HEK293 (cell line): ENCODE results near the gene PUS7.

ENCODE experiments used
- CTCF ChIA-PET: fragments of 350-600 bp; formaldehyde crosslinking; extraction: SDS; loops from one replicate; lab custom pipeline; 2021; ENCODE audit warnings: antibody characterized with exemption; lab: Yijun Ruan, JAX
- POLR2A ChIA-PET: fragments of 300-600 bp; formaldehyde crosslinking; extraction: SDS; loops from one replicate; lab custom pipeline; 2020; ENCODE audit warnings: antibody characterized with exemption, inconsistent platforms; lab: Yijun Ruan, JAX
- H3K27ac ChIP-seq: fragments of 200-500 bp; sonication (Bioruptor generic); 2 replicates; pipeline ENCODE4 v1.5.1; 2014; ENCODE audit warnings: low read depth, low read length, control low read depth, inconsistent platforms; ENCODE audit errors: extremely low read depth
- H3K36me3 ChIP-seq, 2 experiments: fragments of 200-500 bp in 1 of 2; sonication (Bioruptor generic) in 1 of 2; 1 replicate in 1 of 2; 2 replicates in 1 of 2; pipeline ENCODE4 v1.5.1; 2014 to 2017; ENCODE audit warnings: inconsistent platforms in 2 of 2, low read length in 2 of 2; ENCODE audit not compliant: control insufficient read depth in 2 of 2, insufficient read depth in 1 of 2
- H3K4me1 ChIP-seq: fragments of 200-500 bp; sonication (Bioruptor generic); 2 replicates; pipeline ENCODE4 v1.5.1; 2014; ENCODE audit warnings: mild to moderate bottlenecking, low read length, inconsistent platforms; ENCODE audit not compliant: control insufficient read depth, insufficient read depth
- H3K4me3 ChIP-seq: 2 replicates; pipeline ENCODE4 v1.5.1; 2011; ENCODE audit warnings: low read depth, mild to moderate bottlenecking, control low read depth, low read length, moderate library complexity
- H3K9me3 ChIP-seq: fragments of 200-500 bp; sonication (Bioruptor generic); 2 replicates; pipeline ENCODE4 v1.5.1; 2014; ENCODE audit warnings: low read depth, low read length, inconsistent platforms; ENCODE audit not compliant: control insufficient read depth, insufficient read depth
- CTCF ChIP-seq: fragments of 450-650 bp; formaldehyde crosslinking; IDR thresholded peaks from 2 replicates; pipeline ENCODE4 v1.5.1; 2016; ENCODE audit warnings: missing biosample characterization, missing genetic modification characterization
- ELK4 ChIP-seq: IDR thresholded peaks from 2 replicates; pipeline ENCODE4 v1.6.1; 2011; ENCODE audit warnings: mild to moderate bottlenecking, low read depth, low read length, borderline replicate concordance
- GLIS2 ChIP-seq: fragments of 450-650 bp; formaldehyde crosslinking; IDR thresholded peaks from 2 replicates; pipeline ENCODE4 v1.5.1; 2016; ENCODE audit warnings: missing biosample characterization, missing genetic modification characterization
- KLF16 ChIP-seq: fragments of 450-650 bp; formaldehyde crosslinking; IDR thresholded peaks from 2 replicates; pipeline ENCODE4 v1.5.1; 2017; ENCODE audit warnings: missing biosample characterization, missing genetic modification characterization
- KLF17 ChIP-seq: fragments of 450-650 bp; formaldehyde crosslinking; IDR thresholded peaks from 2 replicates; pipeline ENCODE4 v1.5.1; 2016; ENCODE audit warnings: missing biosample characterization, missing genetic modification characterization
- REST ChIP-seq: fragments of 450-650 bp; formaldehyde crosslinking; IDR thresholded peaks from 2 replicates; pipeline ENCODE4 v1.5.1; 2016; ENCODE audit warnings: missing biosample characterization, missing genetic modification characterization
- SP2 ChIP-seq: fragments of 450-650 bp; formaldehyde crosslinking; IDR thresholded peaks from 2 replicates; pipeline ENCODE4 v1.5.1; 2016; ENCODE audit warnings: missing biosample characterization, missing genetic modification characterization
- SP3 ChIP-seq: fragments of 450-650 bp; formaldehyde crosslinking; IDR thresholded peaks from 2 replicates; pipeline ENCODE4 v1.5.1; 2016; ENCODE audit warnings: missing biosample characterization, missing genetic modification characterization
- TRIM28 ChIP-seq: IDR thresholded peaks from 2 replicates; pipeline ENCODE4 v1.6.1; 2011; ENCODE audit warnings: low read length, control low read depth, borderline replicate concordance
- ZFHX2 ChIP-seq: fragments of 450-650 bp; formaldehyde crosslinking; conservative IDR thresholded peaks from 2 replicates; pipeline ENCODE4 v1.5.1; 2016; ENCODE audit warnings: missing biosample characterization, missing genetic modification characterization
- ZFP37 ChIP-seq: fragments of 450-650 bp; formaldehyde crosslinking; IDR thresholded peaks from 2 replicates; pipeline ENCODE4 v1.5.1; 2016; ENCODE audit warnings: missing biosample characterization, missing genetic modification characterization
- ZIC2 ChIP-seq: fragments of 450-650 bp; formaldehyde crosslinking; IDR thresholded peaks from 2 replicates; pipeline ENCODE4 v1.5.1; 2016; ENCODE audit warnings: missing biosample characterization, missing genetic modification characterization
- ZNF155 ChIP-seq: fragments of 450-650 bp; formaldehyde crosslinking; IDR thresholded peaks from 2 replicates; pipeline ENCODE4 v1.5.1; 2016; ENCODE audit warnings: missing biosample characterization, missing genetic modification characterization
- ZNF175 ChIP-seq: fragments of 450-650 bp; formaldehyde crosslinking; IDR thresholded peaks from 2 replicates; pipeline ENCODE4 v1.5.1; 2016; ENCODE audit warnings: missing biosample characterization, missing genetic modification characterization
- ZNF248 ChIP-seq: fragments of 450-650 bp; formaldehyde crosslinking; IDR thresholded peaks from 2 replicates; pipeline ENCODE4 v1.5.1; 2017; ENCODE audit warnings: missing biosample characterization, missing genetic modification characterization
- ZNF280C ChIP-seq: fragments of 450-650 bp; formaldehyde crosslinking; IDR thresholded peaks from 2 replicates; pipeline ENCODE4 v1.5.1; 2016; ENCODE audit warnings: missing biosample characterization, missing genetic modification characterization
- ZNF350 ChIP-seq: fragments of 450-650 bp; formaldehyde crosslinking; IDR thresholded peaks from 2 replicates; pipeline ENCODE4 v1.5.0; 2017; ENCODE audit warnings: missing biosample characterization, mild to moderate bottlenecking, missing genetic modification characterization
- ZNF416 ChIP-seq: fragments of 450-650 bp; formaldehyde crosslinking; IDR thresholded peaks from 2 replicates; pipeline ENCODE4 v1.5.1; 2016; ENCODE audit warnings: missing biosample characterization, missing genetic modification characterization
- ZNF488 ChIP-seq: fragments of 450-650 bp; formaldehyde crosslinking; IDR thresholded peaks from 2 replicates; pipeline ENCODE4 v1.5.1; 2016; ENCODE audit warnings: missing biosample characterization, missing genetic modification characterization
- ZNF521 ChIP-seq: fragments of 450-650 bp; formaldehyde crosslinking; IDR thresholded peaks from 2 replicates; pipeline ENCODE4 v1.5.1; 2017; ENCODE audit warnings: missing biosample characterization, mild to moderate bottlenecking, missing genetic modification characterization
- ZNF623 ChIP-seq: fragments of 450-650 bp; formaldehyde crosslinking; IDR thresholded peaks from 2 replicates; pipeline ENCODE4 v1.5.1; 2016; ENCODE audit warnings: missing biosample characterization, missing genetic modification characterization
- ZNF707 ChIP-seq: fragments of 450-650 bp; formaldehyde crosslinking; IDR thresholded peaks from 2 replicates; pipeline ENCODE4 v1.5.1; 2016; ENCODE audit warnings: missing biosample characterization, missing genetic modification characterization
- ZNF792 ChIP-seq: fragments of 450-650 bp; formaldehyde crosslinking; IDR thresholded peaks from 2 replicates; pipeline ENCODE4 v1.5.1; 2016; ENCODE audit warnings: missing biosample characterization, missing genetic modification characterization
- ZNF830 ChIP-seq: fragments of 450-650 bp; IDR thresholded peaks from 2 replicates; pipeline ENCODE4 v1.5.0; 2018; ENCODE audit warnings: missing biosample characterization, missing genetic modification characterization, low read depth, mild to moderate bottlenecking, moderate library complexity
- ZSCAN5A ChIP-seq: fragments of 450-650 bp; formaldehyde crosslinking; IDR thresholded peaks from 2 replicates; pipeline ENCODE4 v1.5.1; 2016; ENCODE audit warnings: missing biosample characterization, missing genetic modification characterization

The PUS7 gene

GRCh38 chr7:105531792-105532671 lies 10.0 kb upstream of the PUS7 start, which contains the start of gene RINT1:
RINT1 (plus strand) TSS chr7:105532201; CDS start chr7:105532316, 115 bp downstream.
- CTCF ChIA-PET = interaction anchor here (0.6 to 2.0 kb wide), 27 partner anchors 8 to 1540 kb away, joined by 3 to 9 read pairs (median 3); partner anchors contain the start of gene SRPK2
- no peaks in the 10 kb centered on the region; the same call in 1 of the 2 replicates for H3K4me1 ChIP-seq
- POLR2A ChIA-PET = interaction anchor here (0.5 to 1.4 kb wide), 14 partner anchors 9 to 1636 kb away, joined by 3 to 6 read pairs (median 4); partner anchors contain the start of genes EFCAB10, NAMPT and PUS7
- peak within 1 kb of the TSS; percentile 63 for H3K27ac ChIP-seq
- no peaks in the 10 kb centered on the region for H3K9me3 ChIP-seq
- peak within 1 kb of the TSS; percentile 63 for H3K4me3 ChIP-seq
- H3K36me3 ChIP-seq = peaks cover 14 to 27% of the 10 kb centered on the region in 2 experiments
- TF ChIP-seq SP2 (tag by site-specific recombination) = peak; percentile 45
- TF ChIP-seq ZNF416 = no peak
- 0 out of 2 replicates have a peak, but pooled peaks have one; percentile 32 for TF ChIP-seq REST (tag by site-specific recombination)
- peak; percentile 46; the same call in 1 of the 2 replicates for TF ChIP-seq ZSCAN5A
- TF ChIP-seq GLIS2 (tag by site-specific recombination) = peak; percentile 85
- TF ChIP-seq ZNF248 = no peak
- TF ChIP-seq ZNF792 (tag by site-specific recombination) = no peak
- TF ChIP-seq ZNF521 (tag by site-specific recombination) = no peak
- TF ChIP-seq KLF17 (tag by site-specific recombination) = peak; percentile 83; the same call in 1 of the 2 replicates
- TF ChIP-seq ZNF488 (tag by site-specific recombination) = no peak
- peak; percentile 59 for TF ChIP-seq SP3
- TF ChIP-seq TRIM28 = no peak
- no peak for TF ChIP-seq ZNF350 (tag by site-specific recombination)
- no peak for TF ChIP-seq ZFHX2 (tag by site-specific recombination)
- no peak for TF ChIP-seq ELK4
- TF ChIP-seq ZNF707 (tag by site-specific recombination) = no peak
- TF ChIP-seq ZIC2 = peak; percentile 79
- no peak for TF ChIP-seq ZNF830 (tag by site-specific recombination)
- TF ChIP-seq ZNF280C (tag by site-specific recombination) = no peak
- TF ChIP-seq CTCF = peak; percentile 95
- TF ChIP-seq ZNF155 (tag by site-specific recombination) = no peak
- peak; percentile 96 for TF ChIP-seq ZFP37 (tag by site-specific recombination)
- TF ChIP-seq ZNF175 (tag by site-specific recombination) = no peak
- TF ChIP-seq KLF16 (tag by site-specific recombination) = peak; percentile 78
- TF ChIP-seq ZNF623 (tag by site-specific recombination) = no peak
